ENCODE data around the gene MROH8.
"Not testable (repeated sequence)": the region's sequence is repeated elsewhere in the genome, so short reads cannot be mapped to it uniquely, and the experiment has no call there.

MROH8 gene

DNA sequence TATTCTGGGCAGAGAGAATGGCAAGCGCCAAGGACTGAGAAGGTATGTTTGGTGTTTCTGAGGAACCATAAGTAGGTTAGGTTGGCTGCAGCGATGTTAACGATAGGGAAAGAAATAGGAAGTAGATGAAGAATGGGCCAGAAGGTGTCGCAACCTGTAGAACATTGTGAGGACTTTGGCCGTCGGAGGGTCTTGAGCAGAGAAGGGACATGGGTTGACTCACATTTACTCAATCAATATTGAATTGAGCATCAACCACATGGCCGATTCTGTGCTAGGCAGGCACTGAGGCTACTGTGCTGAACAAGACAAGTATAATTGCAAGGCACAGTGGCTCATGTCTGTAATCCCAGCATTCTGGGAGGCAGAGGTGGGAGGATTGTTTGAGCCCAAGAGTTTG lies 27.1 kb downstream of the MROH8 start:
- no peak for DNase-seq

GRCh38 chr20:37151529-37151928 lies 27.8 kb downstream of the MROH8 start:
- DNase-seq, result no peak

- DNase-seq, result not testable (repeated sequence)
Observed at GRCh38 chr20:37150864-37151263, 28.5 kb downstream of the MROH8 start.

- DNase-seq, result no peak
Observed at GRCh38 chr20:37147250-37147649, 32.1 kb downstream of the MROH8 start.

- no peak for DNase-seq
Observed at GRCh38 chr20:37144856-37145404, 34.4 kb downstream of the MROH8 start.

DNA sequence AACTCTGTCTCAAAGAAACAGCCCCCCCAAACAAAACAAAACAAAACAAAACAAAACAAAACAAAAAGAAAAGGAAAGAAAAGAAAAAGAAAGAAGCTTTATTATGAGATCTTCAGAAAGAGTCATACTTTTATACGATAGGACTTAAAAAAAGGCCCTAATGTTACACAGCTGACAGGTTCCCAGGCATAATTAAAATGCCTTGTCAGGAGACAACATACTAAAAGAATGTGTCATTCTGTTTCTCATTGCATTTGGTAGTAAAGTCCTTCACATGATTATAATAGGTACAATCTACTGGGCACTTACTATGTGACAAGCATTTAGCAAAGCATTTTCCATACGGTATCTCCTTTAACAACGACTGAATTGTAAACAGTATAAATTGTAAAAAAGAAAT lies 36.6 kb downstream of the MROH8 start:
- DNase-seq, result no peak

DNA sequence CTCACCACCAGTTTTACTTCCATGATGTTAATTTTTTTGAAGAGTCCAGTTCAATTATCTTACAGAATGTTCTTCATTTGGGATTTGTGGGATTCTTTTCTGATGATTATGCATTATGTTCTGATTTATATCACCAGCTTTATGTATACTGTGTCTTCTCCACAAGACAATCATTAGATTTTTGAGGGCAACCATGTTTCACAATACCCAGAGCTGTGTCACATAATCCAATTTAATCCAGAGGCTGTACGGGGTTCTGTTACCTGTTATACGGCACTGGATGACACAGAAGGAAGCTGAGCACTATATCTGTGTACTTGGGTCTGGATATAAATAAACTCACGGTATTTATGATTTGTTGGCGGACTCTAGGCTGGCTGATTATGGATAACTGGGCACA lies 41.8 kb downstream of the MROH8 start:
- DNase-seq, result no peak

- DNase-seq, result no peak
Observed at GRCh38 chr20:37133952-37134351, 45.4 kb downstream of the MROH8 start.

- DNase-seq, result no peak
Observed at GRCh38 chr20:37131486-37131885, 47.9 kb downstream of the MROH8 start.

- no peak for DNase-seq
Observed at GRCh38 chr20:37128803-37129202, 50.5 kb downstream of the MROH8 start.

DNA sequence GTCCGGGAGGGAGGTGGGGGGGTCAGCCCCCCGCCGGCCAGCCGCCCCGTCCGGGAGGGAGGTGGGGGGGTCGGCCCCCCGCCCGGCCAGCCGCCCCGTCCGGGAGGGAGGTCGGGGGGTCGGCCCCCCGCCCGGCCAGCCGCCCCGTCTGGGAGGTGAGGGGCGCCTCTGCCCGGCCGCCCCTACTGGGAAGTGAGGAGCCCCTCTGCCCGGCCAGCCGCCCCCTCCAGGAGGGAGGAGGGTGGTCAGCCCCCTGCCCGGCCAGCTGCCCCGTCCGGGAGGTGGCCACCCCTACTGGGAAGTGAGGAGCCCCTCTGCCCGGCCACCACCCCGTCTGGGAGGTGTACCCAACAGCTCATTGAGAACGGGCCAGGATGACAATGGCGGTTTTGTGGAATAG lies 53.1 kb downstream of the MROH8 start:
- not testable (repeated sequence) for DNase-seq

DNA sequence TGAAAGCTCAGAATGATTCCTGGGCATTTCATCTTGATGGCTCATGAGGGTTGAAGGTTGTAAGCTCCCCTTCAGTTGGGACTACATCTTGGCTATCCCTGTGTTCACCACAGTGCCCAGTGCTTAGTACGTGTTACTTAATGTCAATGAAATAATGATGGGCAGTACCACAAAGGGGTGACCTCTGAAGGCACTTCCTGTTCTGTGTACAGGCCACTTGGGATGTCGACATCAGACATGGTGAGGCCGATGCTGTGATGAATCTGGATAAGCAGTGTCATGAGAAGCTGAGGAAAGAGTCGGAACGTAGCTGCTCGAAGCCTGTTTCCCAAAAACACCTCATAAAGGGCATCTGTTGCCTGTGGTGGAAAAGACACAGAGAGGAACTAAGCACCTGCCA lies 55.9 kb downstream of the MROH8 start:
- no peak for DNase-seq

DNA sequence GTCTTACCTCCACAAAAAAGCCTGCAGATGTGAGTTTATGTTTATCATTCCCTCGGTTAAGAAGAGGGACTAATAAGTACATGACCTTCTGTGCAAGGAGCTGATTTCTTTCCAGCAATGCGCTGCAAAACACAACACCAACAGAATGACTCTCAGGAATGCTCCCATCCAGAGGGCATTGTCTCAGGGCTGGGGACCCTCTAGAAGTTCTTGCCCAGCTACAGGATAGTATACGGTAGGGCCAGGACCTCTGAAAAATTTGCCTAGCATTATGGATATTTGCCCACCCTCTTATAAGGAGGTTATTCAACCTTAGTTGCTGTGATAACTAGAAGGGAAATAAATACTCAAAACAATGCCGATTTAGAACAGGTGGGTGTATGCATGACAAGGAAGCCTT lies 58.9 kb downstream of the MROH8 start:
- DNase-seq, result no peak

DNA sequence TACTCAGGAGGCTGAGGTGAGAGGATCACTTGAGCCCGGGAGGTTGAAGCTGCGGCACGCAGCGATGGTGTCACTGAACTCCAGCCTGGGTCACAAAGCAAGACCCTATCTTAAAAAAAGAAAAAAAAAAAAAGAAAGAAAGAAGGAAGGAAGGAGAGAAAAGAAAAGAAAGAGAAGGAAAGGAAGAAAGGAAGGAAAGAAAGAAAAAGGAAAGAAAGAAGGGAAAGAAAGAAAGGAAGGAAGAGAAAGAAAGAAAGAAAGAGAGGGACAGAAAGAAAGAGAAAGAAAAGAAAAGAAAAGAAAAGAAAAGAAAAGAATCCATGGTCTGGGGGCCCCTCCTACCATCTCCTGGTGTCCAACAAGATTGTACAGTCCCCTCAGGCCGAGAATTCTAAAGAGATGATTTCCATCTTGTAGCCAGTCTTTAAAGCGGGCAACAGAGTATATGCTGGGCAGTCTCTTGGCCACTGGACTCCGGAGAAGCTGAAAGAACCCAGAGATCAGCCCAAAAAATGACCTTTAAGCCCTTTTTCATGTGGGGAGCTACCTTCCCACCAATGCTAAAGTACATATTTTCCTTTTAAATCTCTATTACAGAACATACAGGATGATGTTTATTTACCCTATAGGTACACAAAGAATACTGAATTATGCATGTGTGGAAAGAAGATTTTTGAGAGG lies 59.9 kb downstream of the MROH8 start:
- DNase-seq, result no peak

DNA sequence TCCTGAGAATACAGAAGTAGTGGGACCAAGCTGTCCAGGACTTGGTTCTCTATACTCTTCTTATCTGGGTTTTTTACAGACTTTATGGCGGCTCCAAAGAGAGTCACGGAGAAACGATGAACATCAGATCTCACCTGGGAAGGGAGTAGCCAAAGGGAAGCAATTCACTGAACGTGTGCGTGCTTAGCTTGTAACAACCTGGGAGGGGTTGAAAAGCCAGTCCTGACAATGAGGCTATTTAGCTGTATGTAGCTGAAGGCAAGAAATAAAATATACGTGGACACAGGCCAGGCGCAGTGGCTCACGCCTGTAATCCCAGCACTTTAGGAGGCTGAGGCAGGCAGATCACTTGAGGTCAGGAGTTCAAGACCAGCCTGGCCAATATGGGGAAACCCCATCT lies 65.3 kb downstream of the MROH8 start:
- no peak for DNase-seq

- DNase-seq, result no peak
Observed at GRCh38 chr20:37111926-37112455, 67.4 kb downstream of the MROH8 start.

DNA sequence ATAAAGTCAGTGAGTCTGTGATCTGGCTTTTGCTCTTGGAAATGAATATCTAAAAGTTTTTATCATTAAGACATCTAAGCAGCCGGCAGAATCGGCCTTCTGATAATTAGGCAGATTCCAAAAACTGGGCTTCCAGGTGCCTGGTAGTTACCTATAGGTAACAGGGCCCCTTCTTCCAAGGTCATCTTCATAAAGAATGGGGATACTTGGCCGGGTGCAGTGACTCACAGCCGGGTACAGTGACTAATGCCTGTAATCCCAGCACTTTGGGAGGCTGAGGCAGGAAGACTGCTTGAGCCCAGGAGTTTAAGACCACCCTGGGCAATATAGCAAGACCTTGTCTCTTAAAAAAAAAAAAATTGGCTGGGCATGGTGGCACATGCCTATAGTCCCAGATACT lies 70.7 kb downstream of the MROH8 start:
- no peak for DNase-seq

DNA sequence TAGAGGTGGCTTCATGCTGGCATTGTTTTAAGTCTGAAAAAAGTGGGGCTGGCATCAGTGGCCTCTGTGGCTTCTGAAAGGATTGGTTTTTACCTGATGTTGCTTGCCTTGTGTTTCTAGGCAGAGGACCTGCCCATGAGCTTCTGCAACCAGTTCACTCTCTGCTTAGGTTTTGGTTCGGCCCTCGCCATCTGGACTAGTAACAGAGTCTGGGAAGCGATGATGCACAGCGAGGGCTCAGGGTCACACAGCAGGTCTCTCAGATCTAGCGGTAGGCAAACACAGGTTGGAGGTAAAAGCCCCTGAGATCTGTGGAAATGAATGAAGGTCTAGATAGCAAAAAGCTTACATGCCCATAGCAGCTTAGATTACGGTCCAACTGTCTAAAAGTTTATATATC lies 76.8 kb downstream of the MROH8 start:
- no peak for DNase-seq

DNA sequence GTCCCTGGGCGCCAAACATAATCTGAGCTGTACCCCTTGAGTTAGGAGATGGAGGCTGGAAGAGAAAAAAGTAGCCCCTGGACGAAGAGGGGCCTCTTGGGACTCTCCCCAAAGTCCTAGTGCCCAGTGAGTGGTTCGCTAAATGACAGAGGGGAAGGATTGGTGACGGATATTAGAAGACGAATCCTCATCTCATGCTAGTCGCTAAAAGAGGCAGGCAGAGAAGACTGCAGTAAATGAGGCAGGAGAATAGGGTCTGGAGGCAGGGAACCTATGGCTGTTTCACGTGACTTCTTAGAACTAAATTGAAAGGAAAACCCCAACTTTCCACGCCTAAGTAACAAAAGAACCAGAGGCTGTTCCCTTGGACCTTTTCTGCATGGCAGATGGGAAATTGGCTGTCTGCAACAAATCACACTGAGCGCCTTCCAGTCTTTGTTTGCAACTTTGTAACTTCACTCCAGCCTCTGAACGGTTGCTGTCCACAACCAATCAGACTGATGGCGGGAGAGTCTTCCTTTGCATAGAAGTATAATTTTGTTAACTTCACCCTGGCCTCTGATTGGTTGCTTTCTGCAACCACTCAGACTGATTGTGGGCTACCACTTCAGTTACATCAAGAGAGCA lies 82.8 kb downstream of the MROH8 start:
- DNase-seq, result no peak

- DNase-seq, result peak; percentile 90
Observed at GRCh38 chr20:37095599-37096414, 83.5 kb downstream of the MROH8 start, which contains the start of gene RBL1. Gene RBL1 (minus strand): TSS chr20:37095997. CDS start chr20:37095928, 69 bp downstream.

GRCh38 chr20:37095108-37095598 lies 84.2 kb downstream of the MROH8 start:
- DNase-seq, result no peak

DNA sequence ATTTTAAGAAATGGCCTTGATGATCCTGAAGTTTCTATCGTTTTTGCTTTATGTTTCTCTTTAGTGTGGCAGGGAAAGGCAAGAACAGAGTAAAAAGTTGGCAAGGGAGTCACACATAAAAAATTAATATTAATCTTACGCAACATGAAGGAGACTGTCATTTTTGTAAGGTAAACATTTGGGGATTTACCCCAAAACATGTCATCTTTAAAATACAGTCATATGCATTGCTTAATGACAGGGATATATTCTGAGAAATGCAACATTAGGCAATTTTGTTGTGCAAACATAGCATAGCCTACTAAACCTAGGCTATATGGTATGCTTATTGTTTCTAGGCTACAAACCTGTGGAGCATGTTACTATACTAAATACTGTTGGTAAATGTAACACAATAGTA lies 88.9 kb downstream of the MROH8 start:
- DNase-seq, result no peak

DNA sequence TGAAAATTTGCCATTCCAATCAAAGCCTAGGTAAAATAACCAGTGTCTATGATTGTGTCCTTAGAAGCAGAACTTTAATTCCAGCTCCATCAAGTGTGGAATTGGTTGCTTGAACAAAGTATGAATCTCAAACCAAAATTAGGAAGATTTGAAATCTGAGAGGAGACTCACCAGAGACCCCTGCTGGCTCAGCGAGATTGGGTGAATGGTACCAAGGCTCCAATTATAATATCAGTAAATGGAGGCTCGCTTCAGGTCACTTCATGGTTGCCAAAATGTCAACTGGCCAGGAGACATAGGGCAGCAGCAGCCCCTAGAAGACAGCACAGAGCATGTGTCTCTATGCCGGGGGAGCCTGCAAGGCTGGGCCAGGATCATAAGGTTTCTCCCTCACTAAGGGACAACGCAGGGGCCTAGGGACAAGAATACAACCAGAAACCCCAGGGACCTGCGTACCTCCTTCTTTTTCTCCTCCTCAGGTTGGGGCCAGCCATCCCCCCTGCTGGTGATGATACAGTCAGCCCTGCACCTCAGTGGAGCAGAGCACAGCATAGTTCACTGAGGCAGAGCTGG lies 97.5 kb downstream of the MROH8 start:
- DNase-seq, result no peak

Data from femur (tissue), 1 donor.